ENCODE measurements around the gene DAGLA. TPM values are rescaled to one million over a fixed set of nuclear protein-coding genes. Genes with fewer than 3 reads are reported as not detected.

The DAGLA gene
- total and polyA plus RNA-seq, 2 donors from 2014 or later = 1.4 to 3.9 TPM

GRCh38 chr11:61682906-61683675 lies 2.9 kb downstream of the DAGLA start:
- Histone ChIP-seq H3K27ac (ENCODE audit: low read depth in 2 of 2, low read length in 2 of 2) (no peak overlapping the region), H3K9ac (ENCODE audit: low read length in 3 of 3) (no peak overlapping the region), H3K4me1 (ENCODE audit: control insufficient read depth in 2 of 3, insufficient read depth in 2 of 3, low read depth in 1 of 3, low read length in 3 of 3) (peaks cover 0 to 35% (median 10%) of the 10 kb centered on the region in 3 donors), H3K36me3 (ENCODE audit: control insufficient read depth in 2 of 3, insufficient read depth in 3 of 3, low read length in 3 of 3) (no peaks in the 10 kb centered on the region), H3K27me3 (ENCODE audit: control insufficient read depth, insufficient read depth, low read length) (no peaks in the 10 kb centered on the region), H3K9me3 (ENCODE audit: control insufficient read depth in 2 of 3, insufficient read depth in 1 of 3, low read length in 3 of 3) (no peaks in the 10 kb centered on the region), H3K4me3 (ENCODE audit: low read length in 3 of 3) (no peak overlapping the region)
- DNase-seq (peak in 2 of 5 donors; percentile 27 to 51), FAIRE-seq (no peak)
- TF ChIP-seq CTCF (IDR thresholded peaks at IDR 0.05; ENCODE audit: borderline replicate concordance, extremely low read depth, insufficient read depth) = no peak
- intact Hi-C loops (cut with DNase I) = loop anchor here (5.0 kb wide), 1 partner anchor 49 kb away; no protein-coding TSS in a partner anchor

- no peaks in the 10 kb centered on the region for H3K36me3 ChIP-seq (ENCODE audit: control insufficient read depth in 2 of 3, insufficient read depth in 3 of 3, low read length in 3 of 3)
- no peak for FAIRE-seq
- no peaks in the 10 kb centered on the region for H3K9me3 ChIP-seq (ENCODE audit: control insufficient read depth in 2 of 3, insufficient read depth in 1 of 3, low read length in 3 of 3)
- H3K4me1 ChIP-seq (ENCODE audit: control insufficient read depth in 2 of 3, insufficient read depth in 2 of 3, low read depth in 1 of 3, low read length in 3 of 3) = peaks cover 0 to 38% (median 10%) of the 10 kb centered on the region in 3 donors
- H3K27me3 ChIP-seq (ENCODE audit: control insufficient read depth, insufficient read depth, low read length) = no peaks in the 10 kb centered on the region
- no peak for TF ChIP-seq CTCF (IDR thresholded peaks at IDR 0.05; ENCODE audit: borderline replicate concordance, extremely low read depth, insufficient read depth)
- DNase-seq = peak in 3 of 5 donors; percentile 32 to 68 (median 52)
- no peak overlapping the region for H3K27ac ChIP-seq (ENCODE audit: low read depth in 2 of 2, low read length in 2 of 2)
- H3K4me3 ChIP-seq (ENCODE audit: low read length in 3 of 3) = no peak overlapping the region
- intact Hi-C loops (cut with DNase I) = loop anchor here (5.0 kb wide), 1 partner anchor 48 kb away; no protein-coding TSS in a partner anchor
- H3K9ac ChIP-seq (ENCODE audit: low read length in 3 of 3) = no peak overlapping the region
Measured at GRCh38 chr11:61683961-61684869, 4.0 kb downstream of the DAGLA start.

- Histone ChIP-seq H3K27me3 (ENCODE audit: control insufficient read depth, insufficient read depth, low read length) (no peaks in the 10 kb centered on the region), H3K4me3 (ENCODE audit: low read length in 3 of 3) (no peak overlapping the region), H3K9ac (ENCODE audit: low read length in 3 of 3) (no peak overlapping the region), H3K9me3 (ENCODE audit: control insufficient read depth in 2 of 3, insufficient read depth in 1 of 3, low read length in 3 of 3) (no peaks in the 10 kb centered on the region), H3K36me3 (ENCODE audit: control insufficient read depth in 2 of 3, insufficient read depth in 3 of 3, low read length in 3 of 3) (no peaks in the 10 kb centered on the region), H3K27ac (ENCODE audit: low read depth in 2 of 2, low read length in 2 of 2) (no peak overlapping the region), H3K4me1 (ENCODE audit: control insufficient read depth in 2 of 3, insufficient read depth in 2 of 3, low read depth in 1 of 3, low read length in 3 of 3) (peaks cover 0 to 34% (median 10%) of the 10 kb centered on the region in 3 donors)
- no peak for TF ChIP-seq CTCF (IDR thresholded peaks at IDR 0.05; ENCODE audit: borderline replicate concordance, extremely low read depth, insufficient read depth)
- intact Hi-C loops (cut with DNase I) = loop anchor here (5.0 kb wide), 1 partner anchor 47 kb away; no protein-coding TSS in a partner anchor
- DNase-seq (peak in 1 of 5 donors; percentile 64), FAIRE-seq (no peak)
Measured at GRCh38 chr11:61684870-61685616, 4.9 kb downstream of the DAGLA start.

Data from kidney (tissue), 14 donors.